Keratinocyte (primary cell): Measurements from ENCODE around the gene SLC22A12. TPM values are rescaled to one million over a fixed set of nuclear protein-coding genes. Genes with fewer than 3 reads are reported as not detected.

ENCODE experiments used
- DNase-seq: peaks from one replicate; pipeline ENCODE4 v3.0.0-alpha.2; 2011; ENCODE audit warnings: low read depth, missing footprints, low spot score
- FAIRE-seq: peaks from 2 replicates; lab custom pipeline; 2011; peaks lifted over from hg19 to GRCh38; lab: Jason Lieb, UNC
- H2AFZ ChIP-seq: 2 replicates; pipeline ENCODE4 v1.6.0; 2012; ENCODE audit warnings: low read length, control low read depth, inconsistent platforms; ENCODE audit not compliant: control insufficient read depth
- H3K27ac ChIP-seq: 2 replicates; pipeline ENCODE4 v1.5.1; 2011; ENCODE audit warnings: low read length; ENCODE audit not compliant: control insufficient read depth, insufficient read depth
- H3K27me3 ChIP-seq: 3 replicates; pipeline ENCODE4 v1.6.0; 2011; ENCODE audit warnings: low read length; ENCODE audit not compliant: control insufficient read depth, insufficient read depth; ENCODE audit errors: extremely low read depth
- H3K36me3 ChIP-seq, 2 experiments: 2 replicates in 1 of 2; 3 replicates in 1 of 2; pipeline ENCODE4 v1.5.1; 2011; ENCODE audit warnings: low read length in 2 of 2, mild to moderate bottlenecking in 1 of 2; ENCODE audit not compliant: control insufficient read depth in 2 of 2, insufficient read depth in 2 of 2; ENCODE audit errors: extremely low read depth in 1 of 2
- H3K4me1 ChIP-seq: 3 replicates; pipeline ENCODE4 v1.5.1; 2011; ENCODE audit warnings: low read length; ENCODE audit not compliant: control insufficient read depth, insufficient read depth; ENCODE audit errors: extremely low read depth
- H3K4me2 ChIP-seq: 3 replicates; pipeline ENCODE4 v1.6.0; 2011; ENCODE audit warnings: low read depth, low read length; ENCODE audit not compliant: control insufficient read depth, insufficient read depth; ENCODE audit errors: extremely low read depth
- H3K4me3 ChIP-seq, 3 experiments: fragments of 200-600 bp in 1 of 3; sonication (generic) in 1 of 3; 2 replicates in 2 of 3; 3 replicates in 1 of 3; pipeline ENCODE4 v1.5.1; 2011 to 2016; ENCODE audit warnings: low read length in 3 of 3, mild to moderate bottlenecking in 3 of 3, control low read depth in 2 of 3, inconsistent platforms in 1 of 3, low read depth in 1 of 3, mixed read lengths in 1 of 3, mixed run types in 1 of 3, moderate library complexity in 1 of 3; ENCODE audit not compliant: control insufficient read depth in 2 of 3, insufficient read depth in 2 of 3; ENCODE audit errors: extremely low read depth in 1 of 3
- H3K79me2 ChIP-seq: 2 replicates; pipeline ENCODE4 v1.6.0; 2012; ENCODE audit warnings: low read length; ENCODE audit not compliant: control insufficient read depth, insufficient read depth
- H3K9ac ChIP-seq: 3 replicates; pipeline ENCODE4 v1.6.0; 2011; ENCODE audit warnings: low read length; ENCODE audit not compliant: control insufficient read depth, insufficient read depth; ENCODE audit errors: extremely low read depth
- H3K9me1 ChIP-seq: 3 replicates; pipeline ENCODE4 v1.6.0; 2011; ENCODE audit warnings: low read length; ENCODE audit not compliant: control insufficient read depth, insufficient read depth; ENCODE audit errors: extremely low read depth
- H3K9me3 ChIP-seq: 2 replicates; pipeline ENCODE4 v1.5.1; 2012; ENCODE audit warnings: low read depth, low read length; ENCODE audit not compliant: control insufficient read depth
- H4K20me1 ChIP-seq: 3 replicates; pipeline ENCODE4 v1.6.0; 2011; ENCODE audit warnings: low read length; ENCODE audit not compliant: control insufficient read depth, insufficient read depth; ENCODE audit errors: extremely low read depth
- CTCF ChIP-seq, 3 experiments: IDR thresholded peaks in 1 of 3; conservative IDR thresholded peaks in 1 of 3; optimal IDR thresholded peaks in 1 of 3; 2 replicates in 2 of 3; 3 replicates in 1 of 3; pipeline versions ENCODE3 to v1.5.1; 2011; ENCODE audit warnings: low read length in 3 of 3, mild to moderate bottlenecking in 3 of 3, moderate library complexity in 2 of 3, control low read depth in 1 of 3, inconsistent platforms in 1 of 3; ENCODE audit not compliant: insufficient read depth in 2 of 3; ENCODE audit errors: extremely low read depth in 1 of 3
- EZH2 ChIP-seq: IDR thresholded peaks from one replicate; pipeline ENCODE4 v1.6.1; 2012; ENCODE audit warnings: inconsistent platforms, mild to moderate bottlenecking, low read length, moderate library complexity
- dilution Hi-C: fragments of 300-500 bp; cut with MboI; formaldehyde crosslinking; loops from one replicate; pipeline ENCODE4 v1.7.0; 2020; ENCODE audit warnings: low sequenced_read_pairs; ENCODE audit not compliant: extremely low pct_ligation_motif_present
- polyA plus RNA-seq, 5 experiments: library from polyadenylated mRNA; depleted of rRNA in 3 of 5; stranded (reverse) in 3 of 5; stranded (forward) in 1 of 5; unstranded in 1 of 5; fragments of >200 nt; gene quantifications; 1 replicate in 1 of 5; 2 replicates in 3 of 5; 3 replicates in 1 of 5; pipeline versions ENCODE4 v1.2.1 to v1.2.3, GENCODE V29; 2011 to 2012; ENCODE audit warnings: missing spikeins in 2 of 5, low read depth in 1 of 5, low replicate concordance in 1 of 5

Gene SLC22A12
- polyA plus RNA-seq, 1 donor (not counting 4 experiments of a cell fraction or from before 2014, with no cell fraction given) = not detected

GRCh38 chr11:64605656-64606585 lies 14.9 kb downstream of the SLC22A12 start:
- TF ChIP-seq CTCF (optimal IDR thresholded peaks at IDR 0.05 in 1 of 3, IDR thresholded peaks at IDR 0.05 in 1 of 3, conservative IDR thresholded peaks at IDR 0.05 in 1 of 3; ENCODE audit: extremely low read depth in 1 of 3, insufficient read depth in 2 of 3, low read length in 3 of 3) = no peak
- no peak for TF ChIP-seq EZH2
- no peak overlapping the region for H3K9ac ChIP-seq
- no peak overlapping the region for H3K4me3 ChIP-seq
- H3K27ac ChIP-seq = no peak overlapping the region
- no peaks in the 10 kb centered on the region for H4K20me1 ChIP-seq
- H3K4me1 ChIP-seq = no peaks in the 10 kb centered on the region
- FAIRE-seq (no peak), DNase-seq (no peak)
- no peaks in the 10 kb centered on the region for H3K9me3 ChIP-seq
- no peaks in the 10 kb centered on the region for H3K36me3 ChIP-seq
- dilution Hi-C loops = no loop called here
- H3K9me1 ChIP-seq = no peaks in the 10 kb centered on the region
- H3K27me3 ChIP-seq = peaks cover 41% of the 10 kb centered on the region
- no peak overlapping the region for H2AFZ ChIP-seq
- no peak overlapping the region for H3K4me2 ChIP-seq
- H3K79me2 ChIP-seq = no peaks in the 10 kb centered on the region

- Histone ChIP-seq H3K79me2 (no peaks in the 10 kb centered on the region), H3K27ac (no peak overlapping the region), H3K27me3 (peaks cover 41% of the 10 kb centered on the region), H3K4me1 (no peaks in the 10 kb centered on the region), H3K4me2 (no peak overlapping the region), H3K9ac (no peak overlapping the region), H3K9me3 (no peaks in the 10 kb centered on the region), H3K36me3 (no peaks in the 10 kb centered on the region), H2AFZ (no peak overlapping the region), H4K20me1 (no peaks in the 10 kb centered on the region), H3K4me3 (no peak overlapping the region), H3K9me1 (no peaks in the 10 kb centered on the region)
- FAIRE-seq = no peak
- dilution Hi-C loops = no loop called here
- DNase-seq = no peak
- no peak for TF ChIP-seq CTCF (optimal IDR thresholded peaks at IDR 0.05 in 1 of 3, IDR thresholded peaks at IDR 0.05 in 1 of 3, conservative IDR thresholded peaks at IDR 0.05 in 1 of 3; ENCODE audit: extremely low read depth in 1 of 3, insufficient read depth in 2 of 3, low read length in 3 of 3)
- TF ChIP-seq EZH2 = no peak
Measured at GRCh38 chr11:64606796-64607380, 15.9 kb downstream of the SLC22A12 start.
